ENCODE measurements around the gene HCFC1.

The HCFC1 gene

DNA sequence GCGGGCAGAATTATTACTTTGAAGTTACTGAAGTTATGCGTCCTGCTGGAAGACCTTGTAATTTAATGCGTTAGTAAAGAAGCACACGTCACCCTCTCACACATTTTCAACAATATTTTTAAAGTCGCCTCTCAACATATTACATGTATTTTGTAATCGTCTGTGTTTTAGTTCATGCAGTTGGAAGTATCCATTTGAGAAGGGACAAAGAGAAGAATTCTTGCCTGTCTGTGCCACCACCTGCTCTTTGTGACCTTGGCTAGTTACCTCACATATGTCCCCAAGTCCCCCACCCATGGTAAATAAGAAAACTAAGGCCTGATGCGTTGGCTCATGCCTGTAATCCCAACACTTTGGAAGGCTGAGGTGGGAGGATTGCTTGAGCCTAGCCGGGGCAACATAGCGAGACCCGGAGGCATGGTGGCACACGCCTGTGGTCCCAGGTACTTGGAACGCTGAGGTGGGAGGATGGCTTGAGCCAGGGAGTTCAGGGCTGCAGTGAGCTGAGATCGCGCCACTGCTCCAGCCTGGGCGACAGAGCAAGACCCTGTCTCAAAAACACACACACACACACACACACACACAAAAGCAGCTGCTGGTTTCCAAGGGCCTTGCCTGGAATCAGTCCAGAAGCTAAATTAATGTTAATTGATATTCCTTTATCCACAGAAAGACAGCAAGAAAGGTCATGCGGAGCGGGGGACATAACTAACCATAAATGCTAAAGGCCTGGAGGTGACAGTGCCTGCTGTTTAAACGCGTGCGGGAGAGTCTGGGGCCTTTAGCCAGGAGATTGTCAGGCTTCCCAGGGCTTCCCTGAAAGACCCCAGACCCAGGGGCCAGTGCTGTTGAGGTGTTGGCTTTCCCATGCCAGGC is 1.7 kb upstream of the HCFC1 start:
- no peak for DNase-seq (ENCODE audit: low spot score)

DNA sequence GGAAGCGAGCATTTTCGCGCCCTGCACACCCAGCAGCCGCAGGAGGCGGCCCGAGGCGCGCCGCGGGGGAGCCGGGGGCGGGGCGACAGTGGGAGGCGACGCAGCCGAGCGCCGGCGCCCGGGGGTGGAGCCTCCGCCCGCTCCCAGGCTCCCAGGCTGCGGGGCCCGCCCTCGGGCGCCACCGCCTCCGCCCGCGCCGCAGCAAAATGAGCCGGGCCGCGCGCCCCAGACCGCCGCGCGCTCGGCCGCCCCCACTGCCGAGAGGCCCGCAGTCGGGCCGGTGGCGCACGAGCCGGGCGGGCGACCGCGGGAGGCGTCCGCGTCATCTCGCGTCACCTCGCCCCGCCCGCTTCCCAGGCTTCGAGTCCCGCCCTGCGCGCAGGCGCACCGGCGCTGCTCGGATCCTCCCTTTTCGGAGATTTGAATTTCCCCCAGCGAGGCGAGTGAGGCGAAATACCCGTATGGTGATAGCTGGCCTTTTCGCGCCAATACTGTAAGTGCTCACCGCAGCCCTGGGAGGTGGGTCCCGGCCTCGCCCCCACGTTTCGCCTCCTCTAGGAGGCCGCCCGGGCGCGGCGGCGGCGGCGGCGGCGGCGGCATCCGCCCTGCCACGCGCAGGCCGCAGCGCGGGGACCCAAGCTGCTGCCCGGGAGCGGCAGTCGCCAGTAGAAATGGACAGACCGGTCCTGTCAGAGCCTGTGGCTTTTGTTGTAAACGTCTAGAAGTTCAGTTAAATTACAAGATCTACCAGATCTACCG is 929 bp upstream of the HCFC1 start, which contains the start of gene TMEM187:
TSS of gene TMEM187 (plus strand) at position 387 of the 759 bp plus-strand sequence. CDS start 9,309 bp downstream, outside the sequence.
- peak; percentile 88 for DNase-seq (ENCODE audit: low spot score)

DNA sequence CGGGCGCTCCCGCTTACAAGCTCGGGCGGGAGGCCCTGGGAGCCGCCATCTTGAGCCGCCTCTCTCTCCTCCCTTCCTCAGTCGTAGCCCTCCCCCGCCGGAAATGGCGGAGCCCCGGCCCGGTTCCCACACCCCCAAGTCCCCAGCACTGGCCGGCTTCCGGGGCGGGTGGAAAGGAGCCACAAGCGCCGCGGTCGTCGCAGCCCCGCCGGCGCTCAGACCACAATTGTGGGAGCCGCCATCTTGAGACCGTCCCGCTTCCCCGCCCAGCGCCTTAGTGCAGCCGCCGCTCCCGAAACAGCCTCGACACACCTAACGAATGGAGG is 531 bp downstream of the HCFC1 start:
- DNase-seq (ENCODE audit: low spot score), result peak; percentile 82

DNA sequence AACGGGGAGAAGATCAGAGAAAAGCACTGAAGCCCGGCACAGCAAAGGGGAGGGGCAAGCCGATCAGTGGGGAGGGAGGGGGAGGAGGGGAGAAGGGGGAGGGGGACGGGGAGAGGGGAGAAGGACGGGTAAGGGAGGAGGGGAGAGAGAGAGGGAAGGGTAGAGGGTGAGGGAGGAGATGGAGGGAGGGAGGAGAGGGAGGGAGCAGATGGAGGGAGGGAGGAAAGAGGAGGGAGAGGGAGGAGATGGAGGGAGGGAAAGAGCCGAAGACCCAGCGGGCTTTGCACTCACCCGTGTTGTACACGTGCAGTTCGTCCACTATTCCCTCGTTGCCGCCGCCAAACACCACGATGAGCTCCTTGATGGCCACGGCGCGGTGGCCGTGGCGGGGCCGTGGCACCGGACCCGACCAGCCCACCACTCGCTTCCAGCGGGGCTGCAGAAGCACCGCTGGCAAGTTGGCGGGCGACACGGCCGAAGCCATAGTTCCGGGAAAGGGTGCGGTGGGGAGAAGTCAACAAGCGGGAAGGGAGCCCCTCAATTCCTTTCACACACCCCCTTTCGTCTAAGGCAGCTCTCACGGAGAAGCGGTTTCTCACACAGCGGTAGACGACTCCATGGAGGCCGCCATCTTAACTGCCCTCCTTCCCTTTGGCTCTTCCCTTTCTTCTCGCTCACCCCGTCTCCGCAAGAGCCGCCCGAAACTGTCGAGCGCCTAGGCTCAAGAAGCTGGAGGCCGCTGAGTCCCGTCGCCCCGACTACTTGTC is 1.1 kb downstream of the HCFC1 start:
- peak; percentile 71 for DNase-seq (ENCODE audit: low spot score)

DNA sequence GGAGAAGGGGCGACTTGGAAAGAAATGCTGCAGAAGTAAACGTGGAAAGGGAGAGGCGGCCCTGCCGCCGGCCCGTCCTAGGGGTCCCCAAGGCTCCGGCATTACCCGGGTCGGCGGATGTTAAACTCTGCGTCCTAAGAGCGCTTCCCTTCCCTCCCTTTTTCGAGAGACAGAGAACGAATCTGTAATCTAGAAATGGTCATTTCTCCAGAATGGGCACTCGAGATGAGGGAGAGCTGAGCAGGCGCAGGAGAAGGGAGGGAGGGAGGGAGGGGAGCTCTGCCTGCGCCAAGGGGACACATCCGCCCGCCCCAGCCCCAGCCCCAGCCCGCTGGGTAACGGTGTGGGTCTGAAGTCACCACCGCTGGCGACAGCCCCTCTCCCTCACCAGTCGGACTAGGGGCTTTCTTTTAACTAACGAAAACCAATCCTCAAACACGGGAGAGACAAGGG is 1.7 kb downstream of the HCFC1 start:
- no peak for DNase-seq (ENCODE audit: low spot score)

DNA sequence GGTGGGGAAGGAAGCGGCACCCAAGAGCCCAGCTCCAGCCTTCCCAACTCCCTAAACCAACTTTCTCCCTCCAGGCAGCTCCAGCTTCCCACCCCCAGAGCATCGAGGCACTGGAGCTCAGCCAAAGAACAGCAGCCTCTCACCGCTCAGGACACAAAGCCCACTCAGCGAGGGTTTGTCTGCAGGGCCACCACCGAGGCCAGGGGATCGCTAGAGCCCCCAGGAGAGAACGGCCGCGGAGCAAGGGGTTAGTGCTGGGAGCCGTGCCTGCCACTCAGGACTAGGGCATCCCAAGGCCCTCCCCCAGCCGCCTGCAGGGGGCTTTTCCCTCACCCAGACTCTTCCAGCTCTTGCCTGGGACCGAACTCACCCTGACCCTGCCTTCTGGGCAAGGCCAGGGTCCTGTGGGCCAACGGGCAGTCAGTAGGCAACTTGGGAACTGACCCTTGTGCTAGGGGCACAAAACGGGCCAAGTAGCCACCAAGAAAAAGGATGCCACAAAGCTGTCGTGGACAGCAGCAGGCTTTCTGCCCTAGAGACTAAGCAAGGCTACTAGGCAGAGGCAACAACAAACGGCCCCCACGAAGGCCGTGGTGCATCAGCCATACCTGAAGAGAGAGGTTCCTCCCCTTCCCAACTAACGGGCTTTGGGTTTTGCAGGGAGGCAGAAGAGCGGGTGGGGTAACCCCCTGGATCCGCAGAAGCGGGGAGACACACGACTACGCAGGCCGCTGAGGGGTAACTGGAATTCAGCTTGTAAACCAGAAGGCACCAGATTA is 2.3 kb downstream of the HCFC1 start:
- no peak for DNase-seq (ENCODE audit: low spot score)

GRCh38 chrX:153968754-153969124 is 2.9 kb downstream of the HCFC1 start:
- no peak for DNase-seq (ENCODE audit: low spot score)

- DNase-seq (ENCODE audit: low spot score), result no peak
These were observed 3.4 kb downstream of the HCFC1 start for GRCh38 chrX:153968255-153968654.

- no peak for DNase-seq (ENCODE audit: low spot score)
These were observed 3.9 kb downstream of the HCFC1 start for GRCh38 chrX:153967536-153968224.

GRCh38 chrX:153966841-153967535 is 4.6 kb downstream of the HCFC1 start:
- no peak for DNase-seq (ENCODE audit: low spot score)

- DNase-seq (ENCODE audit: low spot score), result no peak
These were observed 5.3 kb downstream of the HCFC1 start for GRCh38 chrX:153966283-153966688.

- no peak for DNase-seq (ENCODE audit: low spot score)
These were observed 6.2 kb downstream of the HCFC1 start for GRCh38 chrX:153965406-153965805.

DNA sequence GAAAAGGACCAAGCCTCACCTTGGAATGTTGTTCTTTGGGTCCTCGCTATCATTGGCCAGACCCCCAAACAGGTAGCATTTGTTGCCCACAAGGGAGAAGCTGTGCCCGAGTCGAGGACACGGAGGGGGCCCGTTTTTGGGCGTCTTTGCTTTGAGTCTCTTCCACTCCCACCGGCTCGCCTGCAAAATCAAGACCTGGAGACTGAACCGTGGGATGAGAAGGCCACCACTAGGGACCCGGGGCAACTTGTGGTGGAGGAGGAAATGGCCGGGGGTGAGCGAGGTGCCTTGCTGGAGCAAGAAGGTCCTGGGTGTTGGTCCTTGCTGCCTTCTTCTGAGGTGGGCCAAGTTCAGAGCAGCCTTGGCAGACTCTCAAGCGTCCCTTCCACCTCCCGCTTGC is 7.5 kb downstream of the HCFC1 start:
- no peak for DNase-seq (ENCODE audit: low spot score)

DNA sequence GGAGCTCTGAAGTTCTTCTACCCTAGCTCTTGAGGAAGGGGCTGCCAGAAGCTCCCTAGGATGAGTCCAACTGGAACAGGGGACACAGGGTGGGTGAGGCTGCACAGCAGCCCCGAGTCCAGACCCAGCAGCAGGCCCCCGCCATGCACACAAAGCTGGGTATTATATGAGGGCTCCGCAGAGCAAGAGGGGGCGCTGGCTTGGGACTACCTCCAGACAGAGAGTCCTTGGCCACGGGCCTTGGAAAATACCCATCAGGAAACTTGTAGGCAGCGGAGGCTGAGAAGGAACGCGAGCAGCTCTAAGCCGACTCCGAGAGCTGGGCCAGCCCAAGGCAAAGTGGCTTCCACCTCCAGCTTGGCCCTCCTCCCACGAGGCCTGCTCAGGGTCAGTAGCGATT is 8.1 kb downstream of the HCFC1 start:
- DNase-seq (ENCODE audit: low spot score), result no peak

DNA sequence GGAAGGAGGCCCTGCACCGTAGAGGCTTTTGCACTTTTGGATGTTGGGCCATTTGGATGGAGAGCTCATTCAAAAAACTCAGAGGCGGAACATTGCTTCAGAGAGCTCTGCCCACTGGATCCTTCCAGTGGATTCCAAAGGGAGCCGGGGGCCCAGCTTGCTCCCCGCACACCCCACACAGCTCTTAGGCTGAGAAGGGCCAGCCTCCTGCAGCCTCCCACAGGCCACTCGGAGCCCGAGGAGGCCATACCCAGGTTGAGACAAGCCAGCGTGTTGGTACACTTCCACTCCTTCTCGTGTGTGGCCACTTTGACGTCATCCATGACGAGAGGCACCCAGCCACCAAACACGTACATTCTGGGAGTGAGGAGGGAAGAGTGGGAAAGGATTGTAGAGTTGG is 10.3 kb downstream of the HCFC1 start:
- DNase-seq (ENCODE audit: low spot score), result no peak

DNA sequence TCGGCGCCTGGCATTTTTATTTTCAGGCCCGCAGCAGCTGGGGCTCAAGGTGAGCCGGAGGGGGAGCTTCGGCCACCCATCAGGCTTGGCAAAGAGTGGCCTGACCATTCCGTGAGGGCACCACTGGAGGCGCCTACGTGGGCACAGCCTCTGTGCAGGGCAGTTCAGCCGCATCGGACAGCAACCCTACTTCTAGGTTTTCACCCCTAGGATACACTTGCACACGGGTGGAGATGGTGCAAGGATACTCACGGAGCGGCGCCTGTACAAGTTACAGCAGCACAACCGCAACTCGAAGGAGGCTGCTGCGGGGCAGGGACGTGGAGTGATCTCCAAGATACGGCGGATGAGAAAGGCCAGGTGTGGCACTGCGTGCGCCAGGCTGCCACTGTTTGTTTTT is 10.8 kb downstream of the HCFC1 start:
- DNase-seq (ENCODE audit: low spot score), result no peak

- no peak for DNase-seq (ENCODE audit: low spot score)
These were observed 11.5 kb downstream of the HCFC1 start for GRCh38 chrX:153960077-153960476.

- DNase-seq (ENCODE audit: low spot score), result no peak
These were observed 12.0 kb downstream of the HCFC1 start for GRCh38 chrX:153959649-153960048.

DNA sequence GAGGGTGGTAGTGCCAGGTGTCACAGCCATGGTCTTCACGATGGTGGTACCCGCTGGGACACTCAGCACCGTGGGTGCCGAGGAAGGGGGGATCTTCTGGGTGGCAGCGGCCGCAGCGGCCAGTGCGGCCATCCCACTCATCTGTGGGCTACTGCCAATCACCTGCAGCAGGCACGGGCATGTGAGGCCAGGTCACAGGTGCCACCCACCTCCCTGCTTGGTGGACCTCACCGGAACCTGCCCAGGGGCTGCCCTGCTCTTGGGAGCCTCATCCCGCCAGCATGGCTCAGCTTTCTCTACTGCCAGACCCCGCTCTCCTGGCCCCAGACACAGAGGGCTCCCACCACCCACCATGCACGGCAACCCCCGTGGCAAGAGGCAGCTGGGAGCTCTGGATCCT is 13.0 kb downstream of the HCFC1 start:
- no peak for DNase-seq (ENCODE audit: low spot score)

GRCh38 chrX:153957224-153957623 is 14.4 kb downstream of the HCFC1 start:
- DNase-seq (ENCODE audit: low spot score), result no peak
